Inflammatory macrophage (primary cell): ENCODE data around the gene CDKL5.

Experiments used
- DNase-seq, 2 donors: peaks; one replicate each; pipeline ENCODE4 v3.0.0-alpha.2; 2020 to 2022

Gene CDKL5

DNA sequence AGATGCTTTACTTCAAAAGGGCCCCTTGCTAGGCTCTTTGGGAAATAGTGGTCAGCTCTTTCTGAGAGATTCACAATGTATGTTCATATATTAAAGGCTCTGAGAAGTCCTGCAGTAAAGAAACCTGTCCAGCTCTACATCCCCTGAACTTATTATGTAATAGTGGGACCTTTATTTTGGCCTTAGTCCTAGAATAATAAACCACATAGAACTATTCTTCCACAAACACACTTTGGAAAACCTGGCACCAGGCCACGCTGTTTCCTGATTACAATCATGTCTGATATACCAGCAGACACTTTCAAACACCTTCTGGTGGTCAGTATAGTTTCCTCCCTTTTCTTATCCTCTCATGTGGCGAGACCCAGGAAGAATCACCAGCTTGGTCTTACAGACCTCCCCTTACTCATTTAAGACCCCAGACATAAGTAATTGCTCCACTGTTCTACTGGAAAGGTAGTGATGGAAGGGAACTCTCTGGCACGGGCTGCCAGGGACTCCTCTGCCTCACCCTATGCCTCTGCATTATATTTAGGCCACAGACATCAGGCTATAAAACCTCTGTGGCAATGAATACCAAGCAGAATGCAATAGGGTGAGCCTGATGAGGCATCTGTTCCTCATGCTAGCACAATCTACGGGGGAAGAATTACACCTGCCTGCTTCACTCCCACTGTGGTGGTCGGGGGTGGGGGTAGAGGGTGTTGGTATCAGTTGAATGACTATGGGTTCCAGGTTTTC lies 276.4 kb downstream of the CDKL5 start:
- no peak for DNase-seq

DNA sequence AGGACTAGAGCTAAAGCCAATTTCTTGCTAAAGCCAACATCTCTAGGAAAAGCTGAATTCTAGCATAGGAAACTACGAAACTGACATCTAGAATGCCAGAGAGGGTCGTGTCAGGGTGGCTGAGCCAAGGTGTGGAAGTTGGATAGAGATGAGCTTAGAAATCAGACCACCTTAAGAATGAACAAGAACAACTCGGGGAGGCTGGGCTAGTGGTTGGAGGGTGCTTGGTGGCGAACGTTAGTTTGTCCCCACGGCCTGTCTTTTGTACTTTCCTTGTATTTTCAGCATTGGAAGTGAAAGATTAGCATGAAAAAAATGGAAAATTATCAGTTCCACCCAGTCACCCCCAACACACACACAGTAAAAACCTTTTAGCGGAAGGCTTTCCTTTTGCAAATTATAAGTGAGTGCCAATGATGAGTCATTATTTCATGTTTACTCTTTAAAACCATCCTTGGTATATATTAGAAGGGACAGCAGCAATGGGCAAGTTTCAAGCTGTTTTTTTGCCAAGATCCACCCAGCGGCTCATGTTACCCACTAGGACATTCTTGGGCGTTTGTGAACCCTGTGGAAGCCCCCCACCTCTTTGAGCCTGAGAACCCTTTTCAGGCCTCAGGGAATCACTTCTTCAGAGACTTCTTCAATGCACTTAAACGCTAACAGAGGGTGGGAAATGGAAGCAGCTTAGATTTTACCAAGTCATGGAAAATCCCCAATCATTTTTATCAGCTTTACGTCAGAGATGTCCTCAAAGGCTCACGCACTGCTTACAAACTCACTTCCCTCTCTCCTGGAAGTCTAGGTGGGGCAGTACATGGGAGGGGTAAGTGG lies 277.2 kb downstream of the CDKL5 start:
- DNase-seq: no peak
